ENCODE measurements around the gene MRPS9.

DNA sequence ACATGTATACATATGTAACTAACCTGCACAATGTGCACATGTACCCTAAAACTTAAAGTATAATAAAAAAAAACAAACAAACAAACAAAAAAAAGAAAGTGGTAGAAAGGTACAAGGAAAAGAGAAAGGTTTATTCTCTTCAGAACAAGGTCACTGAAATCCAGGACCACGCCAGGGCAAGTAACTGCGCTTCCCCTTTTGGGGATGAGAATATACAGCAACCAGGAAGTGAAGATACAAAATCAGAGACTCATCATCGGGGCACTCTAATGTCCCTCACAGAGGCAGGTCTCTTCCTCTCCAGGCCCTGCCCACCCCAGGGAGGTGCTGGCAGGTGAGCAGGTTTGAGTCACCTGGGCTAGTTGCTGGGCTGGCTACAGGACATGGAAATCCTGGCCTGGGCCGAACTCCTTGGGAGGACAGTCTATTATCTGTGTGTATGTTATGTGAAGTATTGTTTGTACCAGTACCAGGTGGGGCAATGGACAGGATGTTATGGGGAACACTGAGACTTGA is 103.3 kb downstream of the MRPS9 start:
- TF ChIP-seq, protein P1, sequence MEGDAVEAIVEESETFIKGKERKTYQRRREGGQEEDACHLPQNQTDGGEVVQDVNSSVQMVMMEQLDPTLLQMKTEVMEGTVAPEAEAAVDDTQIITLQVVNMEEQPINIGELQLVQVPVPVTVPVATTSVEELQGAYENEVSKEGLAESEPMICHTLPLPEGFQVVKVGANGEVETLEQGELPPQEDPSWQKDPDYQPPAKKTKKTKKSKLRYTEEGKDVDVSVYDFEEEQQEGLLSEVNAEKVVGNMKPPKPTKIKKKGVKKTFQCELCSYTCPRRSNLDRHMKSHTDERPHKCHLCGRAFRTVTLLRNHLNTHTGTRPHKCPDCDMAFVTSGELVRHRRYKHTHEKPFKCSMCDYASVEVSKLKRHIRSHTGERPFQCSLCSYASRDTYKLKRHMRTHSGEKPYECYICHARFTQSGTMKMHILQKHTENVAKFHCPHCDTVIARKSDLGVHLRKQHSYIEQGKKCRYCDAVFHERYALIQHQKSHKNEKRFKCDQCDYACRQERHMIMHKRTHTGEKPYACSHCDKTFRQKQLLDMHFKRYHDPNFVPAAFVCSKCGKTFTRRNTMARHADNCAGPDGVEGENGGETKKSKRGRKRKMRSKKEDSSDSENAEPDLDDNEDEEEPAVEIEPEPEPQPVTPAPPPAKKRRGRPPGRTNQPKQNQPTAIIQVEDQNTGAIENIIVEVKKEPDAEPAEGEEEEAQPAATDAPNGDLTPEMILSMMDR (IDR thresholded peaks at IDR 0.05): no peak
- no peak for TF ChIP-seq POLR2A (IDR thresholded peaks at IDR 0.05)

Measured in right lobe of liver (tissue), 4 donors.